DMS 273 (cell line): ENCODE data around the gene ZNF311.

Experiments
- DNase-seq: peaks from one replicate; lab custom pipeline; 2025; ENCODE audit not compliant: unreplicated experiment; lab: John Stamatoyannopoulos, UW

ZNF311 gene

GRCh38 chr6:29005183-29005885 is at the start of gene ZNF311:
Gene ZNF311, minus strand, starts transcription at chr6:29005315. Its CDS starts 1,361 bp downstream, at chr6:29003954.
- peak; percentile 72 for DNase-seq

- no peak for DNase-seq
These were observed 46.6 kb upstream of the ZNF311 start for GRCh38 chr6:29051680-29052079.

- DNase-seq = no peak
These were observed 40.0 kb upstream of the ZNF311 start, which contains the start of gene OR2W1 for GRCh38 chr6:29045075-29045474. Gene OR2W1, minus strand, starts transcription at chr6:29045175. Its CDS starts 0 bp downstream, at chr6:29045175.

GRCh38 chr6:29035951-29036350 is 30.8 kb upstream of the ZNF311 start:
- DNase-seq = no peak

DNA sequence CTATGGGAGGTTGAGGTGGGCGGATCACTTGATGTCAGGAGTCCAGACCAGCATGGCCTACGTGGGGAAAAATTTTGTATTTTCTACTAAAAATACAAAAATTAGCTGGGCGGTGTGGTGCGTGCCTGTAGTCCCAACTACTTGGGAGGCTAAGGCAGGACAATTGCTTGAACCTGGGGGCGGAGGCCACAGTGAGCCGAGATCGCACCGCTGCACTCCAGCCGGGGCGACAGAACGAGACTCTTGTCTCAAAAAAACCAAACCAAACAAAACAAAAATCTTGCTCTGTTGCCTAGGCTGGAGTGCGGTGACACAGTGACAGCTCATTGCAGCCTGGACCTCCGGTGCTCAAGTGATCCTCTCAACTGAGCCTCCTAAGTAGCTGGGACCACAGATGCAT is 23.7 kb upstream of the ZNF311 start:
- DNase-seq = no peak

DNA sequence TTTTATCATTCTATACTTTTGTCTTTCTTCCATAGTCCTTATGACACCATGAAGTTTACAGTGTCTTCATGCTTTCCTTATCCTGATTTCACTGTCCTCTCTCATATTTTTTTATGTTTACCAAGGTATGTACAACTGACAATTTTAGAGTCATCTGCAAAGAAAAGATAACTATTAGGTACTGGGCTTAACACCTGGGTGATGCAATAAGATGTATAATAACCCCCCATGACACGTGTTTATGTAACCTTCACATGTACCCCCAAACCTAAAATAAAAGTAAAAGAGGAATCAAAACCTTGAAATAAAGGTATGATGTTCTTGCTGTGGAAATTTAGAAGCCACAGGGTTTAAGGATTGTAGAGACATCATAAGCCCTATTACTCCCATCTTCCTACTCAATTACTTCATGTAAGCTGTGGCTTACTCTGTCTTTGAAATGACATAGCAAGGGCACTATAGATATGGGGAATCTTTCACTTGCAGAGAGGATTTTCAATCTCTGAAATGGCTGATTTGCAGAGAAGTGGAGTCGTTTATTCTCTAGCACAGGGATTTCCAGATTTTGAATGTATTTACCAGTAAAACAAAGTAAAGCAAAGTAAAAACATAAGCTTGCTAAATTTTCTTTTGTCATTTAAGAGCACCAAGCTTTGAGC is 20.9 kb upstream of the ZNF311 start:
- no peak for DNase-seq

DNA sequence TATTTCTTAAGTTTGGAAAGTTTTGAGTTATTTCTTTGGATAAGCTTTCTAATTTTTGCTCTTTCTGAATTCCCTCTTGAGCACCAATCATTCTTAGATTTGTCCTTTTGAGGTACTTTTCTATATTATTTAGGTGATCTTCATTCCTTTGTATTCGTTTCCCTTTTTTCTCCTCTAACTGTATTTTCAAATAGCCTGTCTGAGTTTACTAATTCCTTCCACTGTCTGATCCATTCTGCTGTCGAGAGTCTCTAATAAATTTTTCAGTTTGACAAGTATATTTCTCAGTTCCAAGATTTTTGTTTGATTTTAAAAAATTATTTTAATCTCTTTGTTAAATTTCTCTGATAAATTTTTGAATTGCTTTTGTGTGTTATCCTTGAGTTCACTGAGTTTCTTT is 16.3 kb upstream of the ZNF311 start:
- no peak for DNase-seq

DNA sequence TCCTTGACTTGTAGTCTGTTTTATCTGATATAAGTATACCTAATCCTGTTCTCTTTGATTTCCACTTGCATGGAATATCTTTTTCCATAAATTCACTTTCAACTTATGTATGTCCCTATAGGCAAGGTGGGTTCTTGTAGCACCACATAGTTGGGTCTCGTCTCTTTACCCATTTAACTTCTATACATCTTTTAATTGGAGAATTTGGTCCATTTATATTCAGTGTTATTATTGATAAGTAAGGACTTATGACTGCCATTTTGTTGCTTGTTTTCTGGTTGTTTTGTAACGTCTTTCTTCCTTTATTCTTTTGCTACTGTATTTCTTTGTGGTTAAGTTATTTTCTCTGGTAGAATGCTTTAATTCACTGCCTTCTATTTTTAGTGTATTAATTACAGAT is 14.5 kb upstream of the ZNF311 start:
- DNase-seq = no peak

DNA sequence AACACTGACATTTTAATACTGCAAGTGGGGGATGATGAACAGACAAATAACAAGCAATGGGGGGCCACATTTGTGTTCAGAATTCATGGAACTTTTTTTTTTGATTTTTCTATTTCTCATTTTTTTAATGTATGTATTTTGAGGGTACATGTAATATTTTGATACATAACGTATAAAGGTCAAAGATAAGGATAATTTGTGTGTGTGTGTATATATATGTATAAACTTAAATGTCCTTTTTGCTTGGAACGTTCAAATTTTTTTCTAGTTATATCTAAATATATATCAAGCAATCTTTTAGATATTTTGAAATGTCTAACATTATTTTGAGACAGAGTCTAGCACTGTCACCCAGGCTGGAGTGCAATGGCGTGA is 12.3 kb upstream of the ZNF311 start:
- no peak for DNase-seq

DNA sequence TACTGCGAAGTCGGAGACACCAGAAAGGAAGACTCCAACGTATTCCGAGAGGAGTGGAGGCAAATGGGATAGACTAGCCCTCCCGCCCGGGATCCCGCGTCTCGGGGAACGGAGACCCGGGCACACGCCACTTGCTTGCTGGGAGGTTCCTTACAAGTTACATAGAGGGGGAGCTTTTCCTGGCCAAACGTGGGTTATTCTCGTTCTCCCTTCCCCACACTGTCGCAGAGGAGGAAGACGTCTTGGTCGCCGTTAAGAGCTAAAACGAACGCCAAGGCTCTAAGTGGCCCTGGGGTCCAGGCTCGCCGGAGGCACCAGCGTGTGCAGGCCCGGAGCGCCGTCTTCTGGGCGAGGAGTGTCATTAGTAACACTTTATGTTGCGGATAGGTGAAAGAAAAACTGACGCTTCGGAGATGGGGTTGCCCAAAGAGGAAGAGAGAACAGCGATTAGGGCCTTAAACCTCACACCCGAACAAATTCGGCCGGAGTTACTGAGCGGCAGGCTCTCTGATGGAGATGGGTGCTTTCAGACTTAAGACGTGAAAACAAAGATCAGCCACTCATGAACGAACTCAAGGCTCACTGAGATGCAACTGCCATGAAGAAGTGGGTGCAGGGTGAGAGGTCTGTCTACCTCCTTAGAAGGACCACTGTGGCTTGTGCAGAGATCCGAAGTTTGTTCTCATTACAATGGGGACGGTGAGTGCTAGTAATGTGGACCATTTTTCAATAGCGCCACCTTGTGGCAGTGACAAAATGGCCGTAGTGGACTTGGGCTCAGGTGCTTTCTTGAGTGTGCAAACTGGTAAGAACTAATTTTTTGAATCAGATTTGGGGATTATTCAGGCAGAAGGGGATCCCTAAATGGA is 11.7 kb upstream of the ZNF311 start:
- DNase-seq = peak; percentile 91

- DNase-seq = no peak
These were observed 9.9 kb upstream of the ZNF311 start for GRCh38 chr6:29014729-29015608.

- peak; percentile 91 for DNase-seq
These were observed 6.2 kb upstream of the ZNF311 start for GRCh38 chr6:29011276-29011734.

DNA sequence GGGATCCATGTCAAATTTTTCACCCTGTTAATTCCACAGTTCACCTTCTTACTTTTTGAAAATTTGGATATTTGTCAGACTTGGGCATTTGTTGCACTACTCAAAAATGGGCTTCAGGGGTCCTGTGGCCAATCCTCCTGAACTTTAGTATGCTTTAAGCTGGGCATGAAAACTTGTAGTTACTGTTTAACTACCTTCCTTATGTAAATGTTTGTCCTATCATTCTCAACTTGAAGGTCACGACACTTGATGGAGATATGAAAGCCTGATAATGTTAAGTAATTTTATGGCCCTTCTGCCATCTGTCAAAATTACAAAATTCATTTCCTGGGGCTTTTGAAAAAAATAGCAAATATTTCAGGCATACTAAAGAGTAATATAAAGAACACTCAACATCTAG is 4.2 kb upstream of the ZNF311 start:
- no peak for DNase-seq

- no peak for DNase-seq
These were observed 3.0 kb upstream of the ZNF311 start for GRCh38 chr6:29008089-29008488.

- no peak for DNase-seq
These were observed 8.1 kb downstream of the ZNF311 start for GRCh38 chr6:28996844-28997510.

- no peak for DNase-seq
These were observed 9.9 kb downstream of the ZNF311 start for GRCh38 chr6:28995093-28995650.

GRCh38 chr6:28988536-28989311 is 16.4 kb downstream of the ZNF311 start:
- DNase-seq = peak; percentile 57

- DNase-seq = peak; percentile 98
These were observed 19.5 kb downstream of the ZNF311 start for GRCh38 chr6:28985462-28986164.
